Lower lobe of right lung (tissue), 2 donors: ENCODE data around the gene MYOM3. TPM values are rescaled to one million over a fixed set of nuclear protein-coding genes. Genes with fewer than 3 reads are reported as not detected.
A peak's percentile ranks its signal among the peaks of the same experiment; 100 is the strongest.

Experiments
- ATAC-seq, 2 donors: fragments of 200-7000 bp; cut with Tn5 transposase; one replicate each; pipeline ENCODE4 v1.9.1; 2020 to 2022; ENCODE audit warnings: mild to moderate bottlenecking in 2 of 2, moderate library complexity in 2 of 2
- DNase-seq: peaks from one replicate; pipeline ENCODE4 v3.0.0-alpha.2; 2020
- H3K27ac ChIP-seq: fragments of 200-600 bp; one replicate; pipeline ENCODE4 v1.8.0; 2022
- H3K27me3 ChIP-seq: fragments of 200-600 bp; one replicate; pipeline ENCODE4 v1.8.0; 2022; ENCODE audit warnings: low read depth
- H3K36me3 ChIP-seq: fragments of 200-600 bp; one replicate; pipeline ENCODE4 v1.8.0; 2022; ENCODE audit warnings: mild to moderate bottlenecking
- H3K4me1 ChIP-seq: fragments of 200-600 bp; one replicate; pipeline ENCODE4 v1.8.0; 2022
- H3K4me3 ChIP-seq: fragments of 200-600 bp; one replicate; pipeline ENCODE4 v1.8.0; 2022; ENCODE audit warnings: mild to moderate bottlenecking
- H3K9me3 ChIP-seq: fragments of 200-600 bp; one replicate; pipeline ENCODE4 v1.8.0; 2022
- CTCF ChIP-seq: fragments of 200-600 bp; IDR thresholded peaks from one replicate; pipeline ENCODE4 v1.8.0; 2022; ENCODE audit warnings: antibody characterized with exemption, mild to moderate bottlenecking
- intact Hi-C: fragments of 100-400 bp; cut with DNase I; formaldehyde crosslinking; loops from one replicate; pipeline ENCODE4 v1.11.0; 2022
- total RNA-seq: library from RNA; stranded (reverse); fragmentation: NEBNext Ultra II Directional; extraction: Animal tissue kit (Norgen Biotek cat#: 25700); gene quantifications from one replicate; pipeline ENCODE4 v1.2.1, GENCODE V29; 2021
- donor health status: DM: no; HTN: yes; CAD: no; lungs with severe emphysema.

MYOM3 gene
- total RNA-seq, 1 donor from 2014 or later: 0.15 TPM

- H3K36me3 ChIP-seq: no peaks in the 10 kb centered on the region
- intact Hi-C loops: no loop called here
- DNase-seq (peak; percentile 24), ATAC-seq (no peak)
- peaks cover 11% of the 10 kb centered on the region for H3K4me1 ChIP-seq
- no peaks in the 10 kb centered on the region for H3K9me3 ChIP-seq
- no peak overlapping the region for H3K27ac ChIP-seq
- no peak overlapping the region for H3K4me3 ChIP-seq
- no peaks in the 10 kb centered on the region for H3K27me3 ChIP-seq
- TF ChIP-seq CTCF: no peak
Measured at GRCh38 chr1:24123611-24124010, 11.7 kb upstream of the MYOM3 start.

GRCh38 chr1:24122776-24123175 is 10.8 kb upstream of the MYOM3 start:
- Histone ChIP-seq H3K4me3 (no peak overlapping the region), H3K27me3 (no peaks in the 10 kb centered on the region), H3K36me3 (no peaks in the 10 kb centered on the region), H3K9me3 (no peaks in the 10 kb centered on the region), H3K27ac (no peak overlapping the region), H3K4me1 (peaks cover 11% of the 10 kb centered on the region)
- intact Hi-C loops: no loop called here
- DNase-seq (peak; percentile 20), ATAC-seq (no peak)
- no peak for TF ChIP-seq CTCF

- no peaks in the 10 kb centered on the region for H3K9me3 ChIP-seq
- ATAC-seq (no peak), DNase-seq (peak; percentile 35)
- H3K36me3 ChIP-seq: no peaks in the 10 kb centered on the region
- peaks cover 11% of the 10 kb centered on the region for H3K4me1 ChIP-seq
- H3K27ac ChIP-seq: no peak overlapping the region
- intact Hi-C loops: no loop called here
- no peaks in the 10 kb centered on the region for H3K27me3 ChIP-seq
- no peak overlapping the region for H3K4me3 ChIP-seq
- no peak for TF ChIP-seq CTCF
Measured at GRCh38 chr1:24121406-24121805, 9.5 kb upstream of the MYOM3 start.

GRCh38 chr1:24120965-24121364 is 9.0 kb upstream of the MYOM3 start:
- ATAC-seq (no peak), DNase-seq (no peak)
- no peak overlapping the region for H3K27ac ChIP-seq
- intact Hi-C loops: no loop called here
- H3K36me3 ChIP-seq: no peaks in the 10 kb centered on the region
- no peak for TF ChIP-seq CTCF
- H3K4me1 ChIP-seq: peaks cover 11% of the 10 kb centered on the region
- no peaks in the 10 kb centered on the region for H3K27me3 ChIP-seq
- no peak overlapping the region for H3K4me3 ChIP-seq
- H3K9me3 ChIP-seq: no peaks in the 10 kb centered on the region

- Histone ChIP-seq H3K36me3 (no peaks in the 10 kb centered on the region), H3K27me3 (no peaks in the 10 kb centered on the region), H3K4me1 (peaks cover 11% of the 10 kb centered on the region), H3K27ac (peak overlapping the region; percentile 58), H3K4me3 (no peak overlapping the region), H3K9me3 (no peaks in the 10 kb centered on the region)
- DNase-seq: peak; percentile 66
- peak; percentile 85 for ATAC-seq
- intact Hi-C loops: no loop called here
- no peak for TF ChIP-seq CTCF
Measured at GRCh38 chr1:24119859-24120756, 8.2 kb upstream of the MYOM3 start.
